Fibroblast of upper back skin (primary cell): ENCODE data around the gene KCNT1.

Experiments used
- DNase-seq: peaks from one replicate; pipeline ENCODE4 v3.0.0-alpha.2; 2013

KCNT1 gene

GRCh38 chr9:135749171-135750045 is 47.4 kb downstream of the KCNT1 start:
- DNase-seq = no peak

GRCh38 chr9:135750786-135751185 is 48.8 kb downstream of the KCNT1 start:
- DNase-seq = no peak

- DNase-seq = no peak
These were observed 49.5 kb downstream of the KCNT1 start for GRCh38 chr9:135751501-135751900.

- DNase-seq = no peak
These were observed 50.6 kb downstream of the KCNT1 start for GRCh38 chr9:135752281-135753204.

- DNase-seq = no peak
These were observed 51.6 kb downstream of the KCNT1 start for GRCh38 chr9:135753391-135754105.

GRCh38 chr9:135756576-135756975 is 54.6 kb downstream of the KCNT1 start:
- no peak for DNase-seq

GRCh38 chr9:135757356-135757755 is 55.4 kb downstream of the KCNT1 start:
- DNase-seq = no peak

- no peak for DNase-seq
These were observed 56.1 kb downstream of the KCNT1 start for GRCh38 chr9:135758056-135758455.

- DNase-seq = no peak
These were observed 56.9 kb downstream of the KCNT1 start for GRCh38 chr9:135758870-135759269.

- DNase-seq = no peak
These were observed 57.8 kb downstream of the KCNT1 start for GRCh38 chr9:135759676-135760300.

- no peak for DNase-seq
These were observed 58.5 kb downstream of the KCNT1 start for GRCh38 chr9:135760465-135760864.

- no peak for DNase-seq
These were observed 59.3 kb downstream of the KCNT1 start for GRCh38 chr9:135761150-135761844.

GRCh38 chr9:135761845-135762168 is 59.8 kb downstream of the KCNT1 start:
- no peak for DNase-seq

- no peak for DNase-seq
These were observed 60.9 kb downstream of the KCNT1 start for GRCh38 chr9:135762921-135763320.

- DNase-seq = no peak
These were observed 61.9 kb downstream of the KCNT1 start for GRCh38 chr9:135763716-135764446.

- no peak for DNase-seq
These were observed 62.7 kb downstream of the KCNT1 start for GRCh38 chr9:135764731-135765130.

GRCh38 chr9:135765416-135765815 is 63.4 kb downstream of the KCNT1 start:
- no peak for DNase-seq

GRCh38 chr9:135766251-135766650 is 64.3 kb downstream of the KCNT1 start:
- DNase-seq = no peak

- no peak for DNase-seq
These were observed 64.7 kb downstream of the KCNT1 start for GRCh38 chr9:135766707-135767106.

- no peak for DNase-seq
These were observed 66.7 kb downstream of the KCNT1 start for GRCh38 chr9:135768516-135769218.
